Fibroblast of upper back skin (primary cell): Measurements from ENCODE around the gene SRRM1.
"Not testable (repeated sequence)": the region's sequence is repeated elsewhere in the genome, so short reads cannot be mapped to it uniquely, and the experiment has no call there.

Experiments used
- DNase-seq: peaks from one replicate; pipeline ENCODE4 v3.0.0-alpha.2; 2013

The SRRM1 gene

DNA sequence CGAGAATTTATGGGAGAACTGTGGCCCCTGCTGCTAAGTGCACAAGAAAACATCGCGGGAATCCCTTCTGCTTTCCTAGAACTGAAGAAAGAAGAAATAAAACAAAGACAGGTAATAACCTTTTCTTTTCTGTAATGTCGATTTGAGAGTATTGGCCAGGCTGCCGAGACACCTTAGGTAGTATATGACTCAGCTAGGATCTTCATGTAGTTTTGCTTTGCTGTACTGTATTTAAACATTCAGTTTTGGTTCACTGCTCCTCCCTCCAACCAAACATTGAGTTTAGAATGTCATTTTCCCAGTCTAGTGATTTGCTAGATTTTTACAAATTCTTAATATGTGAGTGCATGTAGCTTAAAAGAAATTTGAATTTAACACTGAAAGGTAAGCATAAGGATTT lies 5.8 kb downstream of the SRRM1 start:
- no peak for DNase-seq

GRCh38 chr1:24652382-24652781 lies 9.3 kb downstream of the SRRM1 start:
- DNase-seq = no peak

- DNase-seq = no peak
Measured at GRCh38 chr1:24654010-24654409, 10.9 kb downstream of the SRRM1 start.

GRCh38 chr1:24656046-24656445 lies 12.9 kb downstream of the SRRM1 start:
- DNase-seq = no peak

DNA sequence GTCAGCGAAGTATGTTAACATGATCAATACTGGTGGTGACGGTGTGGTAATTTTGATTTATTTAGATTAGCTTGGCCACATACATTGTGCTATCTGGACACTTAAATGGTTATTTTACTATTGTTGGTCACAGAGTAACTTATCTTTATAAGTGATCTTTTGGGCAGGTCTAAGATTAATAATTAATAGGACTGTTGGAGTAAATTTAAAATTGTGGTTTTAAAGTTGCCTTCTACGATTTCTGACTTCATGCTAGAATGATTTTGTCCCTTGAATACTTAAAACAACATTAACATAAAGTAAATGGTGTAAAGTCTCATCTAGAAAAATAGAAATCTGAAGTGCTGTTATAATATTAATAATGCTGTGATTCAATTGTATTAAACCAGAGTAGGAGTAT lies 14.7 kb downstream of the SRRM1 start:
- DNase-seq = no peak

DNA sequence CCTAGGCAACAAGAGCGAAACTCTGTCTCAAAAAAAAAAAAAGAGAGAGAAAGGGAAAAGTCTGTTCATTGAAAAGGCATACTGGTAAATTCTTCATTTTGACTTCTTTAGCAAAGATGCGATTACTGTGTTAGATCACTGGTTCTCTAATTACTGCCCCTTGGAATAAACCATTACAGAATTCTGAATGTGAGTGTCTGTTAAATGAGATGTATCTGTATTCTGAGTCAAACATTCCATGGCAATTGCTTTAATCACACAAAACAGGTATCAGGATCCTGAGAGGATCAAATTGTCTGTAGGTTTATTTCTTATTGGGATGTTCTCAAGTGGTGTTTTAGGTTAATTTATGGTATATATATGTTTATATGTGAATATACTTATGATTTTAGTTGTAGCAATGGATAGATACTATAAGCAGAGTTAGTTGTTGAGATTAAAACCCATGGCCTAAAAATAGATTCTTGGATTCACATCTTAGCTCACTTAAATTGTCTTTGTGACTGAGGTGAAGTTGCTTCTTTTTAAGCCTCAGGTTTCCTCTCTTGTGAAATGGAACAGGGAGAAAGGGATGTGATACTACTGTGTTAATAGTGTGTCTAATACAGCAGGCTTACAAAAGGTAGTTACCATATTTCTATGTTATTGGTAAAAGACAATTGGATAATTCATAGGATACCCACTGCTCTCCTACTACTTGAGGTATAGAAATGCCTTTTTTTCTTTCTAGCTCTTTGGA lies 16.2 kb downstream of the SRRM1 start:
- no peak for DNase-seq

DNA sequence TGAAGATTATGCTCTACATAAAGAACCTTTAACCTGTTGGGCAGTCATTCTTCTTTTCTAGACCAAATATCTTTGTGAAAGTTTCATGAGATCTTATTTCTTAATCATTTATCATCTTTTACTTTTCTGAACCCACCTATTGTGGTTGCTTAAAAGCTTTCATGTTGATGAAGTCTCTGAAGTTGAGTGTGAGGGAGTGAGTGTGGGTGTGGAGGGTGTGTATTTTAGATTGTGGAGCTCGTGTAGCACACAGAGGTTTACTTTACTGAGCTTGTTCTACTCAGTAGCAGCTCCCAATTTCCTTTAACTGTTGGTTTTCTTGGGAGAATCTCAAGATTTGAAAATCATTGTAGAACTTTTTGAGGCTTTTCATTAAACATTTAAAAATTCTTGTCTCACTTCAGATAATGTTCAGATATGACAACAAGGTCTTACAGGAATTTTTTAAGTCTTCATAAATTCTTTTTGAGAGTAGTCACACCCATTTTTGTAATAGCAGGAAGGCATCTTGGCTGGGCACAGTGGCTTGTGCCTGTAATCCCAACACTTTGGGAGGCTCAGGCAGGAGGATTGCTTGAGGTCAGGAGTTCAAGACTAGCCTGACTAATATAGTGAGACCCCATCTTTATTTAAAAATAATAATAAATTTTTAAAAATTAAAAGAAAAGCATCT lies 17.0 kb downstream of the SRRM1 start:
- no peak for DNase-seq

DNA sequence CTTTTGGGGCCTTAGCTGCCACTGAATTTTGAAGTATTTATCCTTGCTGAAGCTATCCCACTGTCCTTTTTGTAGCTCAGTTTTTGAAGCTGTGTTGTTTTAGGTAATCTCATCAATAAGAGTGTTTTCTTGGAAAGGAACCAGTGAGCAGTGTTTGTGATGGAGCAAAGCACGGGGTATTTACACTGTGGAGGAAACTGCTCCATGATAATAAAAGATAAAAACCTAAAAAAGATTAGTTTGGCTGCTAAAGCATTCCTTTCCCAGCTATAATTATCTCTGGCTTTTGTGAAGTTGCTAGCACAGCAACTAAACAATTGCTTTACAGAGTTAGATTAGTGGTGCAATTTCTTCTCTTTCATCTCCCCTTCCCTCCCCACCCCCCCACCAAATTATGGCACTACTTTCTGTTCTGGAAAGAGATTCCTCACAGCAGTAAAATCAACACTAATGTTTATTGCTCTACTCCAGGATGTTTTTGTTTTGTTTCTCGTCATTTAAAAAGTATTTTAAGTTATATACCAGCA lies 21.5 kb downstream of the SRRM1 start:
- no peak for DNase-seq

GRCh38 chr1:24666794-24667193 lies 23.7 kb downstream of the SRRM1 start:
- no peak for DNase-seq

DNA sequence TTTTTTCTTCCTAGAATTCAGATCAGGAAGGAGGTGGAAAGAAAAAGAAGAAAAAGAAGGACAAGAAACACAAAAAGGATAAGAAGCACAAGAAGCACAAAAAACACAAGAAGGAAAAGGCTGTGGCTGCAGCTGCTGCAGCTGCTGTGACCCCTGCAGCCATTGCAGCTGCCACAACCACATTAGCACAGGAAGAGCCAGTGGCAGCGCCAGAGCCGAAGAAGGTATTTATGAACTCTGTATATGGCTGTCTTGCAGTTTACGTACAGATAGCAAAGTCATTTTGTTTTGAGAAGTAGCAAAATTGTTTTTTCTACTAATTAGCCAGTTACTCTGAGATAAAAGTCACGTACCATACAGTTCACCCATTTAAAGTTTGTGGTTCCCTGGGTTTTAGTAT lies 28.3 kb downstream of the SRRM1 start:
- not testable (repeated sequence) for DNase-seq

DNA sequence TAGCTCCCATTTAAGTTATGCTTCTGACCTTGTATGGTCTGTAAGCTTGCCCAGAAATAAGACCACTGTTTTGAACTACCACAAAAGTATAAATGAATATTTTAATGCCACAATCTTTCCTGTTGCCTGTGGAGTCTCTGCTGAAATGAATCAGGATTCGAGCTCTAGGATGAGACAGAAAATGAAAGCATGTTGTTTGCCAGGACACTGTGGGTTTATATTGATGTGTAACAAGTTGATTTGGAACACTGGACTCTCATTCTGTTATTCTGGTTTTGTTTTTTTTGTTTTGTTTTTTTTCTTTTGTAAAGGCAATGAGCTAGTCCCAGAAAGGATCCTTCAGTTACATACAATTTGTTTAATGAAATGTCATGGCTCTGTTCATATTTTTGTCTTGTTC lies 29.6 kb downstream of the SRRM1 start:
- not testable (repeated sequence) for DNase-seq

DNA sequence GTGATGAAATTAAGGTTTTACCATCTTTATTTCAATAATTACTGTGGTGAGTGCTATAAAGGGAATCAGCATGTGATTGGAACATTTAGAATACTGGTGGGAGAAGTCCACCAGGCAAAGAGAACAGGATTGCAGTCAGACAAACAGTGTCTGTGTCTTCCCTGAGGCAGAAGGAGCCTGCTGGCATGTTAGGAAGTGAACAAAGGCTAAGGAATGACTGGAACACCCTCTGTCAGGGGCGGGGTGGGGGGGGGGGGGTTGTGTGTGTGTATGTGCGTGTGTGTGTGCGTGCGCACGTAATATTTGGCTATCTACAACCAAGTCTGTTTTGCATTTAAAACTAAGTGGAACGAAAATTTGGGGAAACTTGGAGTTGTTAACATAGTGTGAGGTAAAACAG lies 30.2 kb downstream of the SRRM1 start:
- DNase-seq = no peak

- DNase-seq = not testable (repeated sequence)
Measured at GRCh38 chr1:24678421-24678820, 35.3 kb downstream of the SRRM1 start.

GRCh38 chr1:24679725-24680124 lies 36.6 kb downstream of the SRRM1 start:
- DNase-seq = no peak

DNA sequence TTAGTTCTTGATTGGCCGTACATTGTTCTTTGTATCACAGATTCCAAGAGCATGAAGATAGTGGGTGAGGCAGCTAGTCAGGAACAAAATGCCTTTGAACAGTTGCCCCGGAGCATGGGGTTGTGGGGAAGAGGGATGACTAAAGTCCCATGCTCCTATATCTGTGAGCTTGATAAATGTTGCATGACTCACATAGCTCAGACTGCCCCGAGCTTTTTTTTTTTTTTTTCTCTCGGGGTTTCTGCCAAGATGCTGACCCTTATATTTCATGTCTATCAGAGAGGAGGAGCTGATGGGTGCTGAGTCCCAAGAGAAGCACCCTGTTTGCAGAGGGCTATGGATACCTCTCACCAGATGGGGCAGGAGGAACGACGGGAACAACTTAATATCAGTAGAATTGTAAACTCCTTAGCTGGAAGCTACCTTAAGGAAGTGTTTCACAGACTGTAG lies 40.6 kb downstream of the SRRM1 start:
- peak; percentile 96 for DNase-seq

DNA sequence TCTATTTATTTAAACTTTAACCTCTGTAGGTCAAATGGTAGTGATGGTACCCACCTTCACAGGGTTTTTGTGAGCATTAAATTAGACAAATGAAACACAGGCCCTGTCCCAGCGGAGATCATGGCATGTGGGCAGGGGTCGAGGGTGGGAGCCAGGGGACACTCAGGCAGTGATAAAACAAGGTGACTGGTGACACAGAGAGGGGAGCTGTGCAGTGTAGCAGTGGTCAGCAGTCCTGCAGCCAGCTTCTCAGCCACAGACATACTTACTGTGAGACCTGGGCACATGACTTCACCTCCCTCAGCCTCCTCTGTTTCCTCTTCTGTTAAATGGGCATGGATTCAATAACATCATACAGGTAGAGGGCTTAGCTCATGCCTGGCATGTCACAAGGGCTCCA lies 44.9 kb downstream of the SRRM1 start:
- no peak for DNase-seq

- peak; percentile 73 for DNase-seq
Measured at GRCh38 chr1:24688621-24689195, 45.6 kb downstream of the SRRM1 start.

- DNase-seq = no peak
Measured at GRCh38 chr1:24691051-24691450, 47.9 kb downstream of the SRRM1 start.

- no peak for DNase-seq
Measured at GRCh38 chr1:24692351-24692980, 49.4 kb downstream of the SRRM1 start.

DNA sequence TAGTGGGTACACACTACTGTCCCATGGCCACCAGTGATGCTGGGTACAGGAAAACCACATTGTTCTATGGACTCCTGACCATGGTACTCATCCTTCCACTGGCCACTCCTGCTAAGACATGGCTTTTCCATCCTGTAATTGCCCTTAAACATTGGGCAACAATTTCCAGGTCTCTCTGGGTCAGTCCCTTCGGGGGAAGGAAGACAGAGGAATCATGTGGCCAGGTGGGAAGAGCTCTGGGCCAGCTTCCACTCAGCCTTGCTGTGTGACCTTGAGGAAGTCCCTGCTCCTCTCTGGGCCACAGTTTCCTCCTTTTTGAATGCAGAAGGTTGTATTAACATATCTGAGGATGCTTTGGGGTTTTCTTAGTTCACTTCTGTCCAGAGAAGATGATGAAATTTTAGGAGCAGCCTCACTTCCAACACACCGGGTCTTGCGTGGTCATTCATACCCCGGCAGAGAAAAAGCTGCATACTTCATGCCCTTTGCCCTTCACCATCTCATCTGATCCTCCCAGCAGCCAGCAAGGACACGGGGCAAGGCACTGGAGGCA lies 50.8 kb downstream of the SRRM1 start:
- no peak for DNase-seq

DNA sequence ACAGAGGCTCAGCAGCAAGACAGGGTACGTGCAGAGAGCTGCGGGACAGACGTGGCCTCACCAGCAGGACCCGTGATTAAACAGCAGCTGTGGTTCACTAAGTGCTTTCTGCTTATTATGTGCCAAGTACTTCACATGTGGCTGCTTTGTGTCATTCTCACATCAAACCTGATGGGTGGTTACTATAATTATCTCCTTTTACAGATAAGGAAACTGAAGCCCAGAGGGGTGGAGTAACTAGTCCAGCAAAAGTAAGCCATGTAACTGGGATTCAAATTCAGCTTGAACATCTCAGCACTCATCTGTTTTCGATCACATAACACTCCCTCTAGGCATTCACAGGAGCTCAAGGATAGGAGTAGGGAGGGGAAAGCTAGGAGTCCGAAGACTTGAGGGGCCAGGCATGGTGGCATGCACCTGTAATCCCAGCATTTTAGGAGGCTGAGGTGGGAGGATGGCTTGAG lies 51.3 kb downstream of the SRRM1 start:
- peak; percentile 50 for DNase-seq

DNA sequence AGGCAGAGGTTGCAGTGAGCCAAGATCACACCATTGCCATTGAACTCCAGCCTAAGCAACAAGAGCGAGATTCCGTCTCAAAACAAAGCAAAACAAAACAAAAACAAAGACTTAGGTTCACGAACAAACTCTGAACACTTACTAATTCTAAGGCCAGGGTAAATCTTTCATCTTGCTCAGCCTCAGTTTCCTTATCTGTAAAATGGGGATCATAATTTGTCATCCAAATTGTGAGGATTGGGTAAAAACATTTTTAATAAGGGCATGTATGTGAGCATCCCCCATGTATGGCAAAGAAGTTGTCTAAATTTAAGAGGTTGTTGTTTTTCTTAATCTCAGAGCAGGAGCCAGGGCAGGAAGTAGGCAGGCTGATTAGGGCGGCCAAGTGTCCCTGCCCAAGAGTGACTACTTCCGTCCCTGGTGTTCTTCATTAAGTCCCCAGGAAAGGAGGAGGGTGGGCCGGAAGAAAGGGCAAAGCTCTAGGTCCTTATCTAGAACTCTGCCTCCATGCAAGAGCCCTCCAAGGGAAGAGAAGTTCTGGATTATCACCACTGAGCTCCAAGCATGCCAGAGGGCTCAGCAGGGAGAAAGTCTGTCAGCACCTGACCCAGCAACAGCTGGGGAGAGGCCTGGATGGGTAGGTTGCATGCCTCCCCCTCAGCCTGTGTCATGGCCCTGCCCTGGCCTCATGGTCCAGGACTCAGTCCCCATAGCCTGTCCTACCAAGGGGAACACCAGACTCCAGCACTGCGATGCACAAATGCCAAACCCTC lies 52.3 kb downstream of the SRRM1 start:
- DNase-seq = no peak
